Endothelial cell of umbilical vein (primary cell): ENCODE data around the gene CRK. TPM values are rescaled to one million over a fixed set of nuclear protein-coding genes. Genes with fewer than 3 reads are reported as not detected.

Experiments used
- BruUV-seq: library from RNA; stranded (reverse); fragments of 400-500 nt; replicated peaks from 2 replicates; lab custom pipeline; 2021; lab: Mats Ljungman, UMichigan
- CTCF ChIA-PET: fragments of 300-600, 350-600 bp; sonication (Branson Sonifier 250); formaldehyde crosslinking; loops from one replicate; lab custom pipeline; 2021; ENCODE audit warnings: antibody characterized with exemption, inconsistent platforms; lab: Charles Lee
- POLR2A ChIA-PET: fragments of 300-600, 350-600 bp; sonication (Branson Sonifier 250); formaldehyde crosslinking; loops from one replicate; lab custom pipeline; 2021; ENCODE audit warnings: antibody characterized with exemption, inconsistent platforms; lab: Charles Lee
- DNase-seq: peaks from one replicate; pipeline ENCODE4 v3.0.0-alpha.2; 2011; ENCODE audit warnings: low read depth, low spot score
- FAIRE-seq: peaks from 2 replicates; lab custom pipeline; 2011; peaks lifted over from hg19 to GRCh38; lab: Jason Lieb, UNC
- H2AFZ ChIP-seq: 2 replicates; pipeline ENCODE4 v1.6.0; 2012; ENCODE audit warnings: low read depth, low read length, control low read depth, inconsistent platforms
- H3K27ac ChIP-seq: 2 replicates; pipeline ENCODE4 v1.5.1; 2011; ENCODE audit warnings: low read depth, mild to moderate bottlenecking, control low read depth, low read length, moderate library complexity; ENCODE audit not compliant: insufficient read depth
- H3K27me3 ChIP-seq, 2 experiments: 2 replicates each; pipeline versions ENCODE4 v1.6.0 to v1.6.1; 2011; ENCODE audit warnings: low read length in 2 of 2, mixed read lengths in 1 of 2; ENCODE audit not compliant: control insufficient read depth in 2 of 2, insufficient read depth in 2 of 2
- H3K36me3 ChIP-seq, 2 experiments: 2 replicates in 1 of 2; 3 replicates in 1 of 2; pipeline ENCODE4 v1.5.1; 2011; ENCODE audit warnings: low read length in 2 of 2, mild to moderate bottlenecking in 1 of 2, moderate library complexity in 1 of 2; ENCODE audit not compliant: control insufficient read depth in 2 of 2, insufficient read depth in 2 of 2; ENCODE audit errors: extremely low read depth in 1 of 2
- H3K4me1 ChIP-seq: 3 replicates; pipeline ENCODE4 v1.5.1; 2011; ENCODE audit warnings: mild to moderate bottlenecking, low read length; ENCODE audit not compliant: control insufficient read depth, insufficient read depth; ENCODE audit errors: extremely low read depth
- H3K4me2 ChIP-seq: 2 replicates; pipeline ENCODE4 v1.6.1; 2011; ENCODE audit warnings: low read length, control low read depth, mixed read lengths; ENCODE audit not compliant: insufficient read depth
- H3K4me3 ChIP-seq, 3 experiments: fragments of 200-600 bp in 1 of 3; sonication (generic), shearing (Covaris generic) in 1 of 3; replicated peaks in 1 of 3; 2 replicates each; pipeline ENCODE4 v1.5.1; 2011 to 2016; ENCODE audit warnings: control low read depth in 3 of 3, low read length in 3 of 3, mild to moderate bottlenecking in 2 of 3, inconsistent platforms in 1 of 3, low read depth in 1 of 3, moderate library complexity in 1 of 3; ENCODE audit not compliant: insufficient read depth in 1 of 3
- H3K79me2 ChIP-seq: 2 replicates; pipeline ENCODE4 v1.6.0; 2012; ENCODE audit warnings: low read length, inconsistent platforms; ENCODE audit not compliant: control insufficient read depth, insufficient read depth
- H3K9ac ChIP-seq: replicated peaks from 2 replicates; pipeline ENCODE3; 2011; ENCODE audit warnings: low read length, control low read depth; ENCODE audit not compliant: insufficient read depth; ENCODE audit errors: extremely low read depth
- H3K9me1 ChIP-seq: replicated peaks from 3 replicates; pipeline ENCODE4 v1.6.0; 2011; ENCODE audit warnings: mild to moderate bottlenecking, low read length; ENCODE audit not compliant: control insufficient read depth, insufficient read depth; ENCODE audit errors: extremely low read depth
- H3K9me3 ChIP-seq: replicated peaks from 2 replicates; pipeline ENCODE4 v1.5.1; 2012; ENCODE audit warnings: low read length, inconsistent platforms; ENCODE audit not compliant: control insufficient read depth, insufficient read depth
- H4K20me1 ChIP-seq: replicated peaks from 2 replicates; pipeline ENCODE3; 2011; ENCODE audit warnings: mild to moderate bottlenecking, low read length; ENCODE audit not compliant: control insufficient read depth, insufficient read depth; ENCODE audit errors: extremely low read depth
- EZH2 ChIP-seq: IDR thresholded peaks from 2 replicates; pipeline ENCODE4 v1.6.1; 2012; ENCODE audit warnings: borderline replicate concordance, low read depth, mild to moderate bottlenecking, moderate library complexity, low read length, inconsistent platforms; ENCODE audit not compliant: severe bottlenecking
- FOS ChIP-seq: IDR thresholded peaks from 2 replicates; pipeline ENCODE4 v1.6.1; 2011; ENCODE audit warnings: mild to moderate bottlenecking, low read length, moderate library complexity, borderline replicate concordance; ENCODE audit not compliant: insufficient read depth
- GATA2 ChIP-seq: IDR thresholded peaks from 2 replicates; pipeline ENCODE4 v1.7.0; 2011; ENCODE audit warnings: low read depth, mild to moderate bottlenecking, moderate library complexity, mixed read lengths, low read length; ENCODE audit not compliant: insufficient read length, insufficient read depth
- JUN ChIP-seq: IDR thresholded peaks from 2 replicates; pipeline ENCODE4 v1.6.1; 2011; ENCODE audit warnings: borderline replicate concordance, low read depth; ENCODE audit not compliant: insufficient read length, insufficient read depth
- MYC ChIP-seq: IDR thresholded peaks from one replicate; pipeline ENCODE4 v1.6.1; 2011; ENCODE audit warnings: mild to moderate bottlenecking, low read depth, low read length
- POLR2A ChIP-seq: IDR thresholded peaks from 2 replicates; pipeline ENCODE4 v1.6.1; 2012; ENCODE audit warnings: low read depth, mild to moderate bottlenecking, control low read depth, low read length
- POLR2AphosphoS5 ChIP-seq: IDR thresholded peaks from 2 replicates; pipeline ENCODE4 v1.6.1; 2012; ENCODE audit warnings: low read depth, mild to moderate bottlenecking, control low read depth, low read length, moderate library complexity; ENCODE audit not compliant: insufficient read depth
- dilution Hi-C: fragments of 300-500 bp; cut with MboI; formaldehyde crosslinking; loops from one replicate; pipeline ENCODE4 v1.15.0; 2019; ENCODE audit warnings: low sequenced_read_pairs; ENCODE audit not compliant: extremely low pct_ligation_motif_present
- intact Hi-C: fragments of 100-400 bp; cut with micrococcal nuclease; formaldehyde crosslinking; loops from one replicate; pipeline ENCODE4 v1.10.0; 2022
- polyA plus RNA-seq, 4 experiments: library from polyadenylated mRNA; depleted of rRNA in 3 of 4; stranded (reverse) in 3 of 4; unstranded in 1 of 4; fragments of >200 nt; gene quantifications; 2 replicates each; pipeline versions ENCODE4 v1.2.1 to v1.2.3, GENCODE V29; 2011 to 2012; ENCODE audit warnings: missing spikeins in 1 of 4
- total RNA-seq: library from RNA; stranded (reverse); gene quantifications from 2 replicates; pipeline ENCODE4 v1.2.3, GENCODE V29; 2021
- TF ChIP-seq, protein P1 (sequence below), 2 donors: IDR thresholded peaks; 1 replicate in 1 of 2; 2 replicates in 1 of 2; pipeline ENCODE4 v1.5.1; 2011; ENCODE audit warnings: low read length in 2 of 2, mild to moderate bottlenecking in 2 of 2, moderate library complexity in 2 of 2, control low read depth in 1 of 2, inconsistent platforms in 1 of 2, low read depth in 1 of 2; ENCODE audit not compliant: insufficient read depth in 1 of 2; ENCODE audit errors: extremely low read depth in 1 of 2
- TF ChIP-seq, protein P2 (sequence below): IDR thresholded peaks from 2 replicates; pipeline ENCODE4 v1.6.1; 2011; ENCODE audit not compliant: insufficient read depth, insufficient read length

The CRK gene
- total and polyA plus RNA-seq, 2 donors (not counting 3 experiments of a cell fraction or from before 2014, with no cell fraction given), result 52.8 to 67.2 TPM

DNA sequence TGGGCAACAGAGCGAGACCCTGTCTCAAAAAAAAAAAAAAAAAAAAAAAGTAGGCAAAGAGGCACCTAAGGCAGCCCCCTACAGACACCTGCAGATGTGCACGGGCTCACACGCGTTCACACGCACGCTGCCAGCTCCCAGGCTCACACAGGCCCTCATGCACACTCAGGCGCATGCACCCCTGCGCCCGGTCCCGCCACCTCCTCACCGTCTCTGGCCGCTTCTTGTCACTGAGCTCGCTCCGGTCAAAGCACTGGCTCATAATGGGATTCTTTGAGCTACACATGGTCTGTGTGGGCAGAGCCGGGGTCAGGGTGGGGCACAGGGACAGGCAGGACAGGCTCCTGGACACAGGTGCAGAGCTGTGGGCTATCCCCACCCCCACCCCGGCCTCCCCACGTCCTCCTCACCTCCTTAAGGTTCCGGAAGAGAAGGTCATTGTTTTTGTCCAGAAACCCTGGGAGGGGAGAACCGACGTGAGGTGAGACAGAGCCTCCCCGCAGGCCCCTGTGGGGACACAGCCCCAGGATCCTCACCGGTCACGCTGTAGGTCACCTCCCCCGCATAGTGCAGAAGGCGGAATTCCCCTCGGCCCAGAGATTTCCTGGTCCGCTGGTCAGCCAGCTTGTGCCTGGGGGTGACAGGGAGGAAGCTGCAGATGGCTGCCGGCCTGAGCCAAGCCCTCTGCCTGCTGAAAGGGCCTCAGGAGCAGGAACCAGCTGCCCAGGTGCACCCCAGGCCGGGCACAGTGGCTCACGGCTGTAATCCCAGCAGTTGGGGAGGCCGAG is 18.6 kb upstream of the CRK start:
- TF ChIP-seq POLR2AphosphoS5 (no peak), FOS (no peak), MYC (no peak), POLR2A (no peak), GATA2 (no peak), EZH2 (no peak), JUN (no peak)
- TF ChIP-seq, protein P1, sequence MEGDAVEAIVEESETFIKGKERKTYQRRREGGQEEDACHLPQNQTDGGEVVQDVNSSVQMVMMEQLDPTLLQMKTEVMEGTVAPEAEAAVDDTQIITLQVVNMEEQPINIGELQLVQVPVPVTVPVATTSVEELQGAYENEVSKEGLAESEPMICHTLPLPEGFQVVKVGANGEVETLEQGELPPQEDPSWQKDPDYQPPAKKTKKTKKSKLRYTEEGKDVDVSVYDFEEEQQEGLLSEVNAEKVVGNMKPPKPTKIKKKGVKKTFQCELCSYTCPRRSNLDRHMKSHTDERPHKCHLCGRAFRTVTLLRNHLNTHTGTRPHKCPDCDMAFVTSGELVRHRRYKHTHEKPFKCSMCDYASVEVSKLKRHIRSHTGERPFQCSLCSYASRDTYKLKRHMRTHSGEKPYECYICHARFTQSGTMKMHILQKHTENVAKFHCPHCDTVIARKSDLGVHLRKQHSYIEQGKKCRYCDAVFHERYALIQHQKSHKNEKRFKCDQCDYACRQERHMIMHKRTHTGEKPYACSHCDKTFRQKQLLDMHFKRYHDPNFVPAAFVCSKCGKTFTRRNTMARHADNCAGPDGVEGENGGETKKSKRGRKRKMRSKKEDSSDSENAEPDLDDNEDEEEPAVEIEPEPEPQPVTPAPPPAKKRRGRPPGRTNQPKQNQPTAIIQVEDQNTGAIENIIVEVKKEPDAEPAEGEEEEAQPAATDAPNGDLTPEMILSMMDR (IDR thresholded peaks at IDR 0.05; ENCODE audit: extremely low read depth in 1 of 2, insufficient read depth in 1 of 2, low read depth in 1 of 2, low read length in 2 of 2), result no peak
- TF ChIP-seq, protein P2, sequence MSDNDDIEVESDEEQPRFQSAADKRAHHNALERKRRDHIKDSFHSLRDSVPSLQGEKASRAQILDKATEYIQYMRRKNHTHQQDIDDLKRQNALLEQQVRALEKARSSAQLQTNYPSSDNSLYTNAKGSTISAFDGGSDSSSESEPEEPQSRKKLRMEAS, result no peak
- H3K4me3 ChIP-seq, result no peak overlapping the region
- H3K27ac ChIP-seq, result no peak overlapping the region
- ChIA-PET POLR2A (no interaction called here), CTCF (interaction anchor here (1.2 to 1.5 kb wide), 2 partner anchors 41 to 109 kb away, joined by 6 to 7 read pairs; no protein-coding TSS in a partner anchor)
- H3K79me2 ChIP-seq, result no peaks in the 10 kb centered on the region
- no peak for FAIRE-seq
- H3K9ac ChIP-seq, result no peak overlapping the region
- no peaks in the 10 kb centered on the region for H3K4me1 ChIP-seq
- no peaks in the 10 kb centered on the region for H4K20me1 ChIP-seq
- H3K27me3 ChIP-seq, result no peaks in the 10 kb centered on the region
- dilution Hi-C loops, result no loop called here
- H3K4me2 ChIP-seq, result no peak overlapping the region
- DNase-seq, result no peak
- H3K36me3 ChIP-seq, result peaks cover 12 to 47% of the 10 kb centered on the region in 2 experiments
- intact Hi-C loops, result no loop called here
- H3K9me1 ChIP-seq, result no peaks in the 10 kb centered on the region
- no peak overlapping the region for H2AFZ ChIP-seq
- BruUV-seq, result no TSS peak
- H3K9me3 ChIP-seq, result no peaks in the 10 kb centered on the region
